GM18520 (cell line): Measurements from ENCODE around the gene SAMD1.

Experiments used
- ATAC-seq: cut with Tn5 transposase; IDR thresholded peaks from one replicate; pipeline ENCODE4 v1.9.1; 2021; ENCODE audit not compliant: unreplicated experiment

Gene SAMD1

DNA sequence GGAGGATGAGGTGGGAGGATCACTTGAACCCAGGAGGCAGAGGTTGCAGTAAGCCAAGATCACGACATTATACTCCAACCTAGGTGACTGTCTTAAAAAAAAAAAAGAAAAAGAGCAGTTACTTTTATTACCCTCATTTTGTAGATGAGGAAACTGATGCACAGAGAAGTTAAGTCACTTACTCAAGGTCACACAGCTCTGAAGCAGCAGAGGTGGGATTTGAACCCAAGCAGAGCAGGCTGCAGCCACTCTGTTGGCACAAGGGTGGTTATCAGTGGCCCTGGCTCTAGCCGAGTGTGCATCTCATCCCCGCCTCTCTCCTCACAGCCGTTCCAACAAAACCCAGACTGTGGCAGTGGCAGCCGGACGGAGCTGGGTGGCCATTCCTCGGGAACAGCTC is 51.4 kb downstream of the SAMD1 start:
- ATAC-seq = no peak
